ENCODE results near the gene CYP11A1.

The CYP11A1 gene

GRCh38 chr15:74293021-74293810, 74.2 kb downstream of the CYP11A1 start:
- DNase-seq: no peak

- DNase-seq: no peak
Measured at GRCh38 chr15:74291101-74292071, 76.1 kb downstream of the CYP11A1 start.

GRCh38 chr15:74290645-74291044, 76.8 kb downstream of the CYP11A1 start:
- DNase-seq: no peak

GRCh38 chr15:74289671-74290070, 77.8 kb downstream of the CYP11A1 start:
- no peak for DNase-seq
